WTC11 (cell line): ENCODE data around the gene FRMD8. TPM values are rescaled to one million over a fixed set of nuclear protein-coding genes. Genes with fewer than 3 reads are reported as not detected.

ENCODE experiments used
- ATAC-seq: fragments of 200-7000 bp; cut with Tn5 transposase; 2 replicates; pipeline ENCODE4 v1.10.0; 2021; ENCODE audit warnings: mild to moderate bottlenecking, moderate library complexity
- CTCF ChIA-PET: fragments of 300-600 bp; sonication (Branson Sonifier 250); formaldehyde crosslinking; loops from one replicate; lab custom pipeline; 2021; ENCODE audit warnings: antibody characterized with exemption; lab: Charles Lee
- POLR2A ChIA-PET: fragments of 350-600 bp; sonication (Branson Sonifier 250); formaldehyde crosslinking; loops from one replicate; lab custom pipeline; 2021; ENCODE audit warnings: antibody characterized with exemption; lab: Charles Lee
- DNase-seq: peaks from one replicate; pipeline ENCODE4 v3.0.0; 2021; ENCODE audit warnings: low spot score
- H3K27ac Mint-ChIP-seq: 2 replicates; pipeline ENCODE4 v1.8.0; 2021; ENCODE audit warnings: mixed read lengths
- H3K27me3 Mint-ChIP-seq: 2 replicates; pipeline ENCODE4 v1.8.0; 2021; ENCODE audit warnings: low read depth, mild to moderate bottlenecking, moderate library complexity, mixed read lengths
- H3K36me3 Mint-ChIP-seq: 2 replicates; pipeline ENCODE4 v1.8.0; 2021; ENCODE audit warnings: mixed read lengths
- H3K4me1 Mint-ChIP-seq: 2 replicates; pipeline ENCODE4 v1.8.0; 2022; ENCODE audit warnings: mixed read lengths
- H3K4me3 Mint-ChIP-seq: 2 replicates; pipeline ENCODE4 v1.8.0; 2021; ENCODE audit warnings: mild to moderate bottlenecking, moderate library complexity, mixed read lengths
- H3K9me3 Mint-ChIP-seq: 2 replicates; pipeline ENCODE4 v1.8.0; 2021; ENCODE audit warnings: mixed read lengths
- CBFB ChIP-seq: sonication (generic); formaldehyde crosslinking; IDR thresholded peaks from 2 replicates; pipeline ENCODE4 v1.8.1; 2022; ENCODE audit warnings: mild to moderate bottlenecking, low read depth, missing genetic modification reagents
- CDX4 ChIP-seq: fragments of 250-450 bp; sonication (Bioruptor Pico); IDR thresholded peaks from 2 replicates; pipeline ENCODE4 v1.9.0; 2021; ENCODE audit warnings: moderate library complexity, mild to moderate bottlenecking, inconsistent platforms, borderline replicate concordance
- EMX1 ChIP-seq: fragments of 250-450 bp; sonication (Bioruptor Pico); IDR thresholded peaks from 2 replicates; pipeline ENCODE4 v1.8.0; 2021; ENCODE audit warnings: mild to moderate bottlenecking
- ESRRA ChIP-seq: sonication (generic); formaldehyde crosslinking; IDR thresholded peaks from 2 replicates; pipeline ENCODE4 v1.8.1; 2022; ENCODE audit warnings: mild to moderate bottlenecking, missing genetic modification reagents, borderline replicate concordance
- ETV6 ChIP-seq: sonication (generic); formaldehyde crosslinking; IDR thresholded peaks from 2 replicates; pipeline ENCODE4 v1.8.1; 2022; ENCODE audit warnings: mild to moderate bottlenecking, missing genetic modification reagents
- FOXJ3 ChIP-seq: sonication (generic); formaldehyde crosslinking; IDR thresholded peaks from 2 replicates; pipeline ENCODE4 v1.9.0; 2021; ENCODE audit warnings: missing genetic modification reagents, mild to moderate bottlenecking, borderline replicate concordance
- GABPB1 ChIP-seq: sonication (generic); formaldehyde crosslinking; IDR thresholded peaks from 2 replicates; pipeline ENCODE4 v1.8.1; 2023; ENCODE audit warnings: mild to moderate bottlenecking, missing genetic modification reagents
- GRHL2 ChIP-seq: fragments of 250-450 bp; sonication (Bioruptor Pico); IDR thresholded peaks from 2 replicates; pipeline ENCODE4 v1.8.0; 2022; ENCODE audit warnings: mild to moderate bottlenecking, moderate library complexity; ENCODE audit not compliant: insufficient replicate concordance, severe bottlenecking
- HMGA2 ChIP-seq: fragments of 250-450 bp; sonication (Bioruptor Pico); IDR thresholded peaks from 2 replicates; pipeline ENCODE4 v1.4.0; 2021; ENCODE audit warnings: mild to moderate bottlenecking, moderate library complexity
- IRF2 ChIP-seq: sonication (generic); formaldehyde crosslinking; IDR thresholded peaks from 2 replicates; pipeline ENCODE4 v1.8.0; 2022; ENCODE audit warnings: low read depth, missing genetic modification reagents, borderline replicate concordance
- NR3C1 ChIP-seq: sonication (generic); formaldehyde crosslinking; conservative IDR thresholded peaks from 2 replicates; pipeline ENCODE4 v1.8.1; 2023; ENCODE audit warnings: low read depth, mild to moderate bottlenecking, missing genetic modification reagents
- OVOL2 ChIP-seq: fragments of 250-450 bp; sonication (Bioruptor Pico); IDR thresholded peaks from 2 replicates; pipeline ENCODE4 v1.9.0; 2021; ENCODE audit warnings: mild to moderate bottlenecking, borderline replicate concordance
- PREB ChIP-seq: sonication (generic); formaldehyde crosslinking; IDR thresholded peaks from 2 replicates; pipeline ENCODE4 v1.8.1; 2022; ENCODE audit warnings: mild to moderate bottlenecking, missing genetic modification reagents, moderate library complexity, borderline replicate concordance
- PRRX2 ChIP-seq: fragments of 250-450 bp; sonication (Bioruptor Pico); IDR thresholded peaks from 2 replicates; pipeline ENCODE4 v1.8.0; 2021; ENCODE audit warnings: mild to moderate bottlenecking
- RORB ChIP-seq: fragments of 250-450 bp; sonication (Bioruptor Pico); IDR thresholded peaks from 2 replicates; pipeline ENCODE4 v1.9.0; 2021; ENCODE audit warnings: mild to moderate bottlenecking
- SMAD3 ChIP-seq: sonication (generic); formaldehyde crosslinking; IDR thresholded peaks from 2 replicates; pipeline ENCODE4 v1.8.0; 2022; ENCODE audit warnings: missing genetic modification reagents, mild to moderate bottlenecking, borderline replicate concordance
- SMAD4 ChIP-seq: sonication (generic); formaldehyde crosslinking; IDR thresholded peaks from 2 replicates; pipeline ENCODE4 v1.8.0; 2022; ENCODE audit warnings: mild to moderate bottlenecking, missing genetic modification reagents
- ZNF121 ChIP-seq: sonication (generic); formaldehyde crosslinking; IDR thresholded peaks from 2 replicates; pipeline ENCODE4 v1.8.0; 2023; ENCODE audit warnings: missing genetic modification reagents
- ZNF671 ChIP-seq: fragments of 250-450 bp; sonication (Bioruptor Pico); IDR thresholded peaks from 2 replicates; pipeline ENCODE4 v1.8.0; 2021; ENCODE audit warnings: mild to moderate bottlenecking
- total RNA-seq: library from RNA; stranded (reverse); gene quantifications from 3 replicates; pipeline ENCODE4 v1.2.3, GENCODE V29; 2021
- TF ChIP-seq, protein P1 (sequence below): fragments of 250-450 bp; sonication (Bioruptor Pico); IDR thresholded peaks from 2 replicates; pipeline ENCODE4 v1.9.0; 2021; ENCODE audit warnings: mild to moderate bottlenecking, borderline replicate concordance
- TF ChIP-seq, protein P2 (sequence below): sonication (generic); formaldehyde crosslinking; IDR thresholded peaks from 2 replicates; pipeline ENCODE4 v1.8.0; 2023; ENCODE audit warnings: missing genetic modification reagents
- TF ChIP-seq, protein P3 (sequence below): fragments of 200-600 bp; IDR thresholded peaks from 2 replicates; pipeline ENCODE4 v1.8.0; 2022; ENCODE audit warnings: antibody characterized with exemption
- TF ChIP-seq, protein P4 (sequence below): fragments of 250-450 bp; sonication (Bioruptor Pico); conservative IDR thresholded peaks from 2 replicates; pipeline ENCODE4 v1.9.0; 2021; ENCODE audit warnings: mild to moderate bottlenecking

The FRMD8 gene
- total RNA-seq, 1 experiment from 2014 or later = 23.7 TPM

DNA sequence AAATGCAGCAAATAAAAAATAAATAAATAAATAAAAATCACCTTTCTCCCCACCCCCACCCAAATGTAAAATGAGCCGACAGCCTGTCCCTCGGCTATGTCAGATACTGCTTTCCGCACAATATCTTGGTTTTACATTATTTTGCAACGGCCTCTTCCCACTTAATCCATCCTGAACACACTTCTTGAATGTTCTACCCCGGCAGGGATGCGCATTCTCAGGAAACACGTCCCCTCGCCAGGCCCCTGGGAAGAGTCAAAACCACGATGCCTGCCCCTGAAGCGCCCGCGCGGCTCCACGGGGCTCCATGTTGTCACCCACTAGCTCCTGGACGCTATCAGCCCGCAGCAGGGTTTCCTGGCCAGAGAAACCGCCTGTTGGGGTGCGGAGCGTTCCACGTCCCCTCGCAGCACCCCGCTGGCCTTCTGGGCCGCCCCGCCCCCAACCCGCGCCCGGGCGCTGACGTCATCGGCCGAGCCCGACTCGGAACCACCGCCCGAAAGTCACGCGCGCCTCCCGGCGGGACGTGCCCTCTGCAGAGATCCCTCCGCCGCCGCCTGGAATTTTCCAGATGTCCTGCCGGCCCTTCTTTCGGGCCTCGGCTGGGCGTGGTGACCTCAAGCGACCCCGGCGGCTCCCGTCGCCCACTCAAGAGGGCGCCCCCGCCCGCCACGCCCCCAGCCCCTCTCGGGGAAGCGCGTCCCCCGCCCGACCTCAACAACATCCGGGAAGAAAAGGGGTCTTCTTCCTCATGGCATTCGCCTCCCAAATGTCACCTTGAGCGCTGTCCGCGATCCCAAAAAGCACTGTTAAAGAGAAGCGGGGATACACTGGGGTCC, 35.6 kb downstream of the FRMD8 start (continued):
- TF ChIP-seq ETV6 = peak; percentile 68
- no peak for TF ChIP-seq EMX1 (CRISPR knock-in tag)
- TF ChIP-seq IRF2 (CRISPR knock-in tag) = no peak
- TF ChIP-seq CBFB (CRISPR knock-in tag) = no peak
- TF ChIP-seq, protein P1, sequence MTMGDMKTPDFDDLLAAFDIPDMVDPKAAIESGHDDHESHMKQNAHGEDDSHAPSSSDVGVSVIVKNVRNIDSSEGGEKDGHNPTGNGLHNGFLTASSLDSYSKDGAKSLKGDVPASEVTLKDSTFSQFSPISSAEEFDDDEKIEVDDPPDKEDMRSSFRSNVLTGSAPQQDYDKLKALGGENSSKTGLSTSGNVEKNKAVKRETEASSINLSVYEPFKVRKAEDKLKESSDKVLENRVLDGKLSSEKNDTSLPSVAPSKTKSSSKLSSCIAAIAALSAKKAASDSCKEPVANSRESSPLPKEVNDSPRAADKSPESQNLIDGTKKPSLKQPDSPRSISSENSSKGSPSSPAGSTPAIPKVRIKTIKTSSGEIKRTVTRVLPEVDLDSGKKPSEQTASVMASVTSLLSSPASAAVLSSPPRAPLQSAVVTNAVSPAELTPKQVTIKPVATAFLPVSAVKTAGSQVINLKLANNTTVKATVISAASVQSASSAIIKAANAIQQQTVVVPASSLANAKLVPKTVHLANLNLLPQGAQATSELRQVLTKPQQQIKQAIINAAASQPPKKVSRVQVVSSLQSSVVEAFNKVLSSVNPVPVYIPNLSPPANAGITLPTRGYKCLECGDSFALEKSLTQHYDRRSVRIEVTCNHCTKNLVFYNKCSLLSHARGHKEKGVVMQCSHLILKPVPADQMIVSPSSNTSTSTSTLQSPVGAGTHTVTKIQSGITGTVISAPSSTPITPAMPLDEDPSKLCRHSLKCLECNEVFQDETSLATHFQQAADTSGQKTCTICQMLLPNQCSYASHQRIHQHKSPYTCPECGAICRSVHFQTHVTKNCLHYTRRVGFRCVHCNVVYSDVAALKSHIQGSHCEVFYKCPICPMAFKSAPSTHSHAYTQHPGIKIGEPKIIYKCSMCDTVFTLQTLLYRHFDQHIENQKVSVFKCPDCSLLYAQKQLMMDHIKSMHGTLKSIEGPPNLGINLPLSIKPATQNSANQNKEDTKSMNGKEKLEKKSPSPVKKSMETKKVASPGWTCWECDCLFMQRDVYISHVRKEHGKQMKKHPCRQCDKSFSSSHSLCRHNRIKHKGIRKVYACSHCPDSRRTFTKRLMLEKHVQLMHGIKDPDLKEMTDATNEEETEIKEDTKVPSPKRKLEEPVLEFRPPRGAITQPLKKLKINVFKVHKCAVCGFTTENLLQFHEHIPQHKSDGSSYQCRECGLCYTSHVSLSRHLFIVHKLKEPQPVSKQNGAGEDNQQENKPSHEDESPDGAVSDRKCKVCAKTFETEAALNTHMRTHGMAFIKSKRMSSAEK = no peak
- no peak for TF ChIP-seq ESRRA (CRISPR knock-in tag)
- TF ChIP-seq CDX4 (CRISPR knock-in tag) = no peak
- TF ChIP-seq, protein P2, sequence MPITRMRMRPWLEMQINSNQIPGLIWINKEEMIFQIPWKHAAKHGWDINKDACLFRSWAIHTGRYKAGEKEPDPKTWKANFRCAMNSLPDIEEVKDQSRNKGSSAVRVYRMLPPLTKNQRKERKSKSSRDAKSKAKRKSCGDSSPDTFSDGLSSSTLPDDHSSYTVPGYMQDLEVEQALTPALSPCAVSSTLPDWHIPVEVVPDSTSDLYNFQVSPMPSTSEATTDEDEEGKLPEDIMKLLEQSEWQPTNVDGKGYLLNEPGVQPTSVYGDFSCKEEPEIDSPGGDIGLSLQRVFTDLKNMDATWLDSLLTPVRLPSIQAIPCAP = no peak
- no peak for TF ChIP-seq ZNF121 (CRISPR knock-in tag)
- TF ChIP-seq, protein P3, sequence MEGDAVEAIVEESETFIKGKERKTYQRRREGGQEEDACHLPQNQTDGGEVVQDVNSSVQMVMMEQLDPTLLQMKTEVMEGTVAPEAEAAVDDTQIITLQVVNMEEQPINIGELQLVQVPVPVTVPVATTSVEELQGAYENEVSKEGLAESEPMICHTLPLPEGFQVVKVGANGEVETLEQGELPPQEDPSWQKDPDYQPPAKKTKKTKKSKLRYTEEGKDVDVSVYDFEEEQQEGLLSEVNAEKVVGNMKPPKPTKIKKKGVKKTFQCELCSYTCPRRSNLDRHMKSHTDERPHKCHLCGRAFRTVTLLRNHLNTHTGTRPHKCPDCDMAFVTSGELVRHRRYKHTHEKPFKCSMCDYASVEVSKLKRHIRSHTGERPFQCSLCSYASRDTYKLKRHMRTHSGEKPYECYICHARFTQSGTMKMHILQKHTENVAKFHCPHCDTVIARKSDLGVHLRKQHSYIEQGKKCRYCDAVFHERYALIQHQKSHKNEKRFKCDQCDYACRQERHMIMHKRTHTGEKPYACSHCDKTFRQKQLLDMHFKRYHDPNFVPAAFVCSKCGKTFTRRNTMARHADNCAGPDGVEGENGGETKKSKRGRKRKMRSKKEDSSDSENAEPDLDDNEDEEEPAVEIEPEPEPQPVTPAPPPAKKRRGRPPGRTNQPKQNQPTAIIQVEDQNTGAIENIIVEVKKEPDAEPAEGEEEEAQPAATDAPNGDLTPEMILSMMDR = no peak
- TF ChIP-seq, all 79 proteins: peak for 17

GRCh38 chr11:65422633-65423515, 36.4 kb downstream of the FRMD8 start, which contains the start of gene NEAT1:
Gene NEAT1 (plus strand): TSS chr11:65422798.
- peak within 1 kb of the TSS; percentile 95 for H3K27ac Mint-ChIP-seq
- DNase-seq (peak; percentile 85), ATAC-seq (peak; percentile 6)
- H3K4me3 Mint-ChIP-seq = peak within 1 kb of the TSS; percentile 69
- peaks cover 91% of the 10 kb centered on the region for H3K4me1 Mint-ChIP-seq
- CTCF ChIA-PET = interaction anchor here (0.5 to 12.8 kb wide), 8 partner anchors 46 to 118 kb away, joined by 3 to 224 read pairs (median 4); no protein-coding TSS in a partner anchor
- no peaks in the 10 kb centered on the region for H3K36me3 Mint-ChIP-seq
- POLR2A ChIA-PET = interaction anchor here (0.6 to 10.9 kb wide), 13 partner anchors 14 to 85 kb away, joined by 3 to 135 read pairs (median 6); partner anchors contain the start of genes FRMD8 and MALAT1
- no peaks in the 10 kb centered on the region for H3K9me3 Mint-ChIP-seq
- H3K27me3 Mint-ChIP-seq = no peaks in the 10 kb centered on the region
- TF ChIP-seq ETV6 (0 out of 2 replicates have a peak, but pooled peaks have one; percentile 6), PRRX2 (CRISPR knock-in tag) (peak; percentile 70), GRHL2 (CRISPR knock-in tag) (no peak), SMAD3 (CRISPR knock-in tag) (no peak), RORB (CRISPR knock-in tag) (peak; percentile 63; the same call in 1 of the 2 replicates), NR3C1 (no peak), SMAD4 (CRISPR knock-in tag) (0 out of 2 replicates have a peak, but pooled peaks have one; percentile 15), HMGA2 (CRISPR knock-in tag) (peak; percentile 73), FOXJ3 (CRISPR knock-in tag) (no peak), OVOL2 (CRISPR knock-in tag) (peak; percentile 78; the same call in 1 of the 2 replicates), EMX1 (CRISPR knock-in tag) (peak; percentile 80; the same call in 1 of the 2 replicates), GABPB1 (peak; percentile 70), ZNF671 (CRISPR knock-in tag) (peak; percentile 84; the same call in 1 of the 2 replicates), PREB (peak; percentile 44; the same call in 1 of the 2 replicates)
- TF ChIP-seq, protein P4, sequence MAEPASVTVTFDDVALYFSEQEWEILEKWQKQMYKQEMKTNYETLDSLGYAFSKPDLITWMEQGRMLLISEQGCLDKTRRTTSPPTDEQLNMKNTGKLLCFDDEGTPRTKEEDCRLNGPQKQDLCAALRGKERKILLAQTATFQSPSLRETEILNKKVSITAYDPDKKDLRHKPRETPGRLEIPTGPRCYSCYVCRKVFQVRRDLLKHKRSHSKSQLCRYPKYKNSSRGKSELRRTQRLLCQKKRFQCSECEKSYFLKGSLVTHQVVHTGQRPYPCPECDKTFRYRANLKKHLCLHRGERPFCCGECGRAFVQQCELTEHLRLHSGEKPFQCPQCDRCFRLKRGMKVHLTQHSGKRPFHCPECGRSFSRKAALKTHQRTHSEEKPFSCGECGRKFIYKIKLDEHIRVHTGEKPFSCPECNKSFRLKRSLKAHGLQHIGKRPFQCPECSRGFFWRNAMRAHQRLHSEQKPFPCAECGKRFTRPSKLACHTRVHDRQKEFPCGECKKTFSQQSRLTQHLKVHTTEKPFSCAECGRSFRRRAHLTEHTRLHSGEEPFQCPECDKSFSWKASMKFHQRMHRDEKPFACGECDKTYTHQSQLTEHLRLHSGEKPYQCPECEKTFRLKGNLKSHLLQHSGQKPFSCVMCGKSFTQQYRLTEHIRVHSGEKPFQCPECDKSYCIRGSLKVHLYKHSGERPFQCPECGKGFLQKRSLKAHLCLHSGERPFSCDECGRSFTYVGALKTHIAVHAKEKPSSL = 0 out of 2 replicates have a peak, but pooled peaks have one; percentile 47
